ENCODE results near the gene BCL2L11.

The BCL2L11 gene

DNA sequence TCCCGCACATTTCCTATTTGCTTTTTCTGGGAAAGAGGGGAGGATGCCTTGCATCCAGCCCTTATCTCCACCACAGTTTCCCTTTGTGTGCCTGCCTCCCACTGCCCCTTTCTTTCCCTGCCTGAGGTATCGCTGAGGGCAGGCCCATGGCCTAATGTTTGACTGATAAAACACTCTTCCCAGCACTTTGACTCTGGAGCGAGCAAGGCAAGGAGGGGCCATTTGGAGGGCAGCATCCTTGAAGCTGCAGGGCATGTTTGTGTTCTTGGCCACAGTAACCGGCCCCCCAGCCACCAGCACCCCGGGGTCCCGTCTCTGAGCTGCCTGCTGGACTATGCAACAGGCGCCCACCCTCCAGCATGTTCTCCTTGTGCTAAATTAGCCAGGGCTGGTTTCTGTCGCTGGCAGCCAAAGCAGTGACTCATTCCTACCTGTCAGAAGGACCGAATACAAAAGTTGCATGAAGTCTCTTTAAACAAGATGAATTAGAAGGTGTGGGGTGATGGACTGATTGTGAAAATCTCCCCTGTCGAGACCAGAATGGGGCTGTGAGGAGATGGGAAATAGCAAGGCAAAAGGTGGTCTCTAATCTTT is 50.7 kb downstream of the BCL2L11 start:
- no peak for DNase-seq

DNA sequence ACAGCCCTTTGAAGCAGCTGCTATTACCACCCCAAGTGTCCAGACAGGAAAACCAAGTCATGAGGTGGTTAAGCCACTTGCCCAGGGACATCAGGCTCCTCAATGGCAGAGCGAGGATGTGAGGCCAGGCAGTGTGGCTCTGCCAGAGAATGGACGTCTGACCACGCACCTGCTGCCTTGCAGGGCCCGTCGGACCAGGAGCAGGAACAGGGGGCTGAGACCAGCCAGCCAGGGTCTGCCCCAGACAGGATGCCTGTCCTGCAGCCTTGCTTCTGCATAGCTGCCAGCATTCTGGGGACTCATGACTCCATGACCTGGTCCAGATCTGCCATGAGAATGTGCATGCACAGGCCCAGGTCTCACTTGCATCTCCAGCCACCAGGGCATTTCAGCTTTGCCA is 52.0 kb downstream of the BCL2L11 start:
- DNase-seq: no peak

DNA sequence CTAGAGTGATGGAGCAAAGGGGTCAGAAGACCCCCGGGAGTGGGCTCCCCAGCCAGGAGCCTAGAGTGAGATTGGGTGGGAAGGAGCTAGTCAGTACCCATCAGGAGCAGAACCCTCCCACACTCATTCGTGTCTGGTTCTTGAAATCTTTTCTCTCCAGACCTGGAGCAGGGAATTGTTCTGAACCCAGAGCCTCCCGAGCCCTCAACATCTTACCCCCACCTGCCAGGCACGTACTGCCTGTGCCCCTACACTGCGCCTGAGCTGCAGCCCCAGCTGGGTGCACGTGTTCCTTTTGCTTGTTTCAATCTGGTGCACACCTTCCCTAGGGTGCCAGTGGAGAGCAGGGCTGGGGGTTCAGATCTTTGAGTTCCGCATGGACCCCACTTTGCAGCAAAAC is 52.6 kb downstream of the BCL2L11 start:
- no peak for DNase-seq

DNA sequence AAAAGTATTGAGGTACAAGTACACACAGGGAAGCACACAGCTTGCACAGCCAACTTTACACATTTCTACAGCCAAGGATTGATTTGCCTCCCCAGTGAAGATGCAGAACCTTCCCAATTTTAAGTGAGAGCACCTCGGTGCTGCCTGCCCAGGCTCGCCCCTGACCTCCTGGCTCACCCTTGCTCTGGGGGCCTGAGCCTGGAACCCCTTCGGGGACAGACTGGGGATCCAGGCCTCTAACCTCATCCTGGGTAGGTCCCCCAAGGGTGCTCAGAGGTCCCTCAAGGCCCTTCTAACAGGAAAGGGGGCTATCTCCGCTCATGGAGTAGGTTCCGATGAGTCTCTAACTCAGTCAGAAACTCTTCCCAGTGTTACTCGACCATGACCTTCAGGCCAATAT is 53.1 kb downstream of the BCL2L11 start:
- no peak for DNase-seq

DNA sequence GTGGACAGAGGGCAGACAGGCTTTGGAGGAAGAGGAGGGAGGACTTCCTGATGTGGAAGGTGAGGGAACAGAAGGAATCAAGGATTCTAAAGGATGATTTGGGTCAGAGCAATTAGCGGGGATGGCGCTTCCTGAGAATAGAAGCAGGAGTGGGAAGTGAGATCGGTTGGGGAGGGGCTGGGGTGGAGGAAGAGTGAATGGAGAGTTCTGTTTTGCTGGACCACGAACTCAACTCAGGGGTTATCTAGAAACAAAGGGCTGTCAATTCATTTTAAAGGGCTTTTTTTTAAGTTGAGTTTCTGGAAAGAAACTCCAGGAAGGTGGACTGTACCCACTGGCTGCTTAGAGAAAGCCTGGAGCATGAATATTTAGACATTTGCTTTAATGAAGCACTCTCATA is 54.9 kb downstream of the BCL2L11 start:
- no peak for DNase-seq

DNA sequence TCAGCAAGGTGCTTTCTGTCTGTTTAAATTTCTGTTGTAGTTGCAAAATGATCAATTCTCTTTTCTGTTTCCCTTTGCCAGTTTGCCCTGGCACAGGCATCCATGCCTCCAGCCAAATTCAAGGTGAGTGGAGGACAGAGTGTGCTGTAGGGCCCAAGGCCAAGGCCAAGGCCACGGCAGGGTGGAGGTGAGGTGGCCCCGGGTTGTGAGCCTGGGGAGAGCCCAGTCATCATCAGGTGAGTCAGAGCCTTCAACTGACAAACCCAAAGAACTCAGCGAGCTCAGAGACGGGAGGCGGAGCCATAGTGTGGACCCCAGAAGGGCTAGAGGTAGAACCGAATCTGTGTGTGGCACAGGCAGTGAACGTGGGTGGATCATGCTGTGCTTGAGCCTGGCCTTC is 55.7 kb downstream of the BCL2L11 start:
- no peak for DNase-seq

DNA sequence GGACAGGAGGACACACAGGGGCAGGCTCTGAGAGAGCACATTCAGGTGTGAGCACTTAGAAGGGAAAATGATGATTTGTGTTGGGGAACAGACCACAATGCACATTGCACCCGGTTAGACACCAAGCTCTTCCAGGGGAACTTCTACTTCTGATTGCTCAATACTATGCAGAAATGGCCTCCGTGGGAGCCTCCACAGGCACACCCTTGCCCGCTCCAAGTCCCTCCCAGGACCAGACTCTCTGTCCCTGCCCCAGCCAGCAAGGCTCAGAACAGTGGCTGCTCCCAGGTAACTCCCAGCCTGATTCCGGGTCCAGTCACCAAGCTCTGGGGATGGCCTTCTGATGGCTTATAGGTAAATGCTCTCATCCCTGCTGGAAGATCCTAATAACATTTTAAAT is 56.2 kb downstream of the BCL2L11 start:
- no peak for DNase-seq

DNA sequence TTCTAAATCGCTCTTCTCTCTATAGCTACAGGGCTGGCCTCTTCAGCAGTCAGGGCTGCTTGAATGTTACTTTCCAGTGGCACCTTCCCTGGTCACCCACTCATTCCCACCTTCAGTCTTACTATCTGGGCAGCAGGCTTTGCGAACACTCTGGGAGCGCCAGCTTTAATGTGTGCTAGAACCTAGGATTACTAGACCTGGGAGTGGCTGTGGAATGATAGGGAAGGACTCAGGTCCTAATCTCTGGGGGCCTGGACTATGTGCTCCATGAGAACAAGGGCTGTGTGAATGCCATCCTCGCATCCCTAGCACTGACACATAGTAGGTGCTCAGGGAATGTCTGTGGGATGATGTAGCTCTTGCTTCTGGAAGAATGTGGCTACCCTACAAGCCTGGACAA is 57.6 kb downstream of the BCL2L11 start:
- DNase-seq: no peak

DNA sequence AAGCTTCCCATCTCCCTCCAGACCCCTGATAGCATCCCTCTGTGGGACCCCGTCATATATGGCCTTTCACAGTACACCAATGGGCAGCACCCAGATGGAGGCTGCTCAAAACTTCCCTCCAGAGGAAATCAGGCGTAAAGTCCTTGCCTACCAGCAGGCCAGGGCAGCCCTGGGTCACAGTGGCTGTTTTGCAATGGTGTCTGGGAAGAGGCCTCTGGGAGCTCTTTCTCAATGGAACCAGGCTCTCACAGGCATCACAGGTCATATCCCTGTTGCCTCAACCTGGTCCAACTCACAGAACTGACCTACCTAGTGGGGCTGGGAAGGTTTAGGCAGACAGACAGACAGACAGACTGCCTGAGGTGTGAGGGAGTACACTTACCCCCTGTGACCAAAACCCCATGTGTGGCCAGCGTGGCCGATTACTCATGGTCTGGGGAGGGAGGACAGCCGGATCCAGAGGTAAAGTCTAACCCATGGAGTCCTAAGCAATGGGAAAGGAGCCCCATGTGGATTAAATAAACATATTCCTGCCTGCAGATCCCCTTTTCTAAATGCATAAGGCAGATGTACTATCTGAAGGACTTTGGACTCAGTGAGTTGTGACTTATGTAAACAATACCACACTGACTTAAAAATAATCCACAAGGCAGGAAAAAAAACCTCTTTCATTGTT is 58.2 kb downstream of the BCL2L11 start:
- no peak for DNase-seq

DNA sequence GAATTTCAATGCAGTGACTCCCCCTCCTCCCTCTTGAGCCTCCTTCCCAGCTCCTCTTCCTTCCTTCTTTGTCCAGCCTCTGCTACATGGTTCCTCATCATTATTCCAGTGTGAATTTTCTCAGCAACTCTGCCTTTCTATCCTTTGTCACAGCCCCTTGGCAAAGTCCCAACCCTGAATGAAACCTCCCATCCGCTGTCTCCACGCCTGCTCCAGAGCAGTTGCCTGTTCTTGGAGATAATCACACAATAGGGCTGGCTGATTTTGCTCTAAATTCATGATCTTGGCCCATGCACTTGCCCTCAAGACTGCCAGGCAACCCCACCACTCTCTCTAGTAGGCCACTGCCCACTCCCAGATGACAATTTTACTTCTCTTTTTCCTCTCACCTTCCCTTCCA is 61.4 kb downstream of the BCL2L11 start:
- DNase-seq: peak; percentile 96

DNA sequence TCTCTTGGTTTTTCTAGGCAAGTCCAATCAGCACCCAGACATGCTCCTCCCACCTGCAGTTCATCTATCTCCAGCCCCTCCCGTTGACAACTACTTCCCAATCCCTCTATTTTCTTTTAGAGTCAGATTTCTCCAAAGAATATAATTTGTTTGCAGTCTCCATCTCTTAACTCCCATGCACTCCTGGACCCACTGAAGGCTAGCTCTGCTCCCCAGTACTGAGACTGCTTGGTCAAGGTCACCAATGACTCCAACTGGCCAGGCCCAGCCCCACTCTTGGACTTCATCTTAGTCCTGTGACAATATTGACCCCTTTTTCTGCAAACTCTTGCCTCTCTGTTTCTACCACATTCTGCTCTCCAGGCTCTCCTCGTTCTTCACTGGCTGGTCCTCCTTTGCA is 62.0 kb downstream of the BCL2L11 start:
- DNase-seq: peak; percentile 58

DNA sequence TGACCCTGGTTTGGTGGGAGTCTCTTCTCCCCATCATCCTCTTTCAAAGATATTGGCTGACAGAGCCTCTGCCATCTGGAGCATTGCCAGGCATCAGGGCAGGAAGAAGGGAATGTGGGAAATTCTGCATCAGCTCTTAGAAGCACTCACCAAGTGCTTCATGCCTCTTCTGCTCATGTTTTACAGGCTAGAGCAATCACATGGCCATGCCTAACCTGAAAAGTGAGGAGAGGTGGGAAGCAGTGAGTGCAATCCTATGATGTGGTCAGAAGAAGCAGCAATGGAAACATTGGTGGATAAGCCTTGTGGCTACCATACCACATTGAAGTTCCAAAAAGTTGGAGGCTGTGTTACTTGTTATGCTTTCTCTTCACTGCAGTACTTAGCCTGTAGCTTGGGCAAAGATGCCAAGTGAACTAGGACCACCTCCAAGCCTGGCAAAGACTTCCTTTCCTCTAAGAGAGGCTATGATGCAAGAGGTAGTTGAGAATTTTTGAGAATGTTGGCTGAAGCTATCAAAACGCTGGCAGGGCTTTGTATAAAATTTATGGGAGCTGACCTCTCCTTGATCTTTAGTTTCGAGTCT is 64.1 kb downstream of the BCL2L11 start:
- peak; percentile 27 for DNase-seq

DNA sequence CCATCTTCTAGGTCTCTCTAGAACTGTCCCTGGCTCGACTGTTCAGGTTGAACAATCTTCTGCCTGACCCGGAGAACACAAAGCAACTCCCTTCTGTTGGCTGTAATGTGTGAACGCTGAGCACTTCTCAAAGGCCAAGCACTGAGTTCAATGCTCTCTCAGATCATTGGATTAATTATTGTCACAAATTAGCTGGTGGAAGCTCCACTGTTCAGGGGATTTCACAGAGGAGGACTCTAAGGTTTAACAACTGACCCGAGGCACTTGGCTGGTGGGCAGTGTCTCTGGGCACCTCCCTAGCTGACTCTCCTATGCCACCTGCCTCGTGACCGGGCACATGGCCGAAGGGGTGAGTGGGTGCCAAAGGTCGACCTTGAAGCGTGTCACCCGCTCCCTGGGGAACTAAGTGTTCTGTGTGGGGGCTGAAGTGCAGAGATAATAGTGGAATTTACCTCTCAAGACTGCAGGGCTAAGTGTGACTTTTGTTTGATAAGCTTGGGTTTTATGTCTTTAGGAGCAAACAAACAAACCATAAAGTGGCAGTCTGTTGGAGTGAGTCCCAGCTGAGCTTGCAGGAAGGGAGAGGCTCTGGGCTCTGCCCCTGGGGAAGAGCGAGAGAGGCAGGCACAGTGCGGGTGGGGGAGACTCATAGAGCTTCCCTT is 64.8 kb downstream of the BCL2L11 start:
- peak; percentile 90 for DNase-seq

DNA sequence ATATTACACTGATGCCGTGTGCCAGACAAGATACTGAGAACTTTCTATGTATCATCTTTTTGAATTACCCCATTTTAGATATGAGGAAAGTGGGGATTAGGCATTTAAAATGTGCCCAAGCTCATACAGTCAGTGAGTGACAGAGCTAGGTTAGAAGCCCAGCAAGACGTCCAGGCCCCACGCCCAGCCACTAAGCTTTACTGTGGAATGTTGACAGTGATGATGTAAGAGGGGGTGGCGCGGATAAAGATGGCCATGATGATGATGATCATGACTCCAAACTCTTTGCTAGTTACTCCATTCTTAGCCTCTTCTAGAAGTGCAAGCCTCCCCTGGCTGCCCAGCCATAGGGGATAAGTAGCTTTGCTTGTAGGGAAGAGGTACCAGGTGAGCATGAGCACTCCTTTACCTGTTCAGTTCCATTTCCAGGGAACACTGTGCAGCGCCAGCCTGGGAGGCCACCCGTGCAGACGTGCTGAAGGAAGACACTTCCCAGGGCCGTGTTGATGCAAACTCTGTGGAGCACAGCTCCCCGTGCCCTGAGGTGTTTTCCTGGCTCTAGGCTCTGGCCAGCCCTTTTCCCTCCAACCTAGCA is 65.5 kb downstream of the BCL2L11 start:
- no peak for DNase-seq

DNA sequence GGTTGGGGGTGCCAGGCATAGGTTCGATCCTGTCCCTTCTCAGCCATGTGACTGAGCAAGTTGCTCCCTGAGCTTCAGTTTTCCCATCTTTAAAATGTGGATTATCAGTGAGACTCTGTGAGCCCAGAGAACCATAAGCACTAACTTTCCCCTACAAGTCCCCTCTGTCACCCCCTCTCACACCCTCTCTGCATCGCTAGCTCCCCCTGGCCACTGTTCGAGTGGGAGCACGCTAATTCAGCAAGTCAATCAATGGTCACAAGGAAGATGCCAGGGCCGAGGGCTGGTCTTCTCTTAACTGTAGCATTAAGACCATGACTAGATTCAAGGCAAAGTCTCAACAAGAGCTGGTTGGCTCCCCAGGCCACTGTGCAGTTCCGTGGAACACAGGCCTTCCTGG is 66.2 kb downstream of the BCL2L11 start:
- DNase-seq: no peak

DNA sequence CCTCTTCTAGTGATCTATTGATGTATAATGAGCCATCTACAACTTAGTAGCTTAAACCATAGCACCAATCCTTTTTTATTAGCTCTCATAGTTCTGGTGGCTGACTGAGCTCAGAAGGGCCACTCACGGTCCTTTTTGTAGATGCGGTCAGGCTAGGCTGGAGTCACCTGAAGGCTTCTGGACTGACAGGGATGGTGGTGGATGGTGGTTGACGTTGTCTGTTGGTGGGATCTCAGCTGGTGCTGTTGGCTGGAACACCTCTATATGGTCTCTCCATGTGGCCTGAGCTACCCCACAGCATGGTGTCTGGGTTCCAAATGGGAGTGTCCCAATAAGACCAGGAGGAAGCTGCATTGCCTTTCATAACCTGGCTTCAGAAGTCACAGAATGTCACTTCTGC is 68.0 kb downstream of the BCL2L11 start:
- DNase-seq: no peak

DNA sequence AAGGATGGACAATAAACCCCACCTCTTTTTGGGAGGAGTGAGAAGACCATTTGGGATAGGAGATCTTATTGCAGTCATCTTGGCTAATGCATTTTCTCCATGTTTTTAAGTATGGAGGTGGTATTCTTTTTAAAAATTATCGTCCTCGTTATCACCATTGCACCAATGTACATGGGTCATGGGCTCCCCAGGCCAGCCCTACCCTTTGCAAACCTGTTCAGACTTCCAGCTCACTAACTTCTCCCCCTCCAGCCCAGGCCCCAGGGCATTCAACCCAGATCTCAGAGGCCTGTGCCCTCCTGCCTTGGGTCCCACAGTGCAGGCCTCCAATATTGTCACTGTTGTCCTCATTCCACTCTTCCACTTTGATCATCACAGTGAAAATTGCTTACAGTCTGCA is 68.4 kb downstream of the BCL2L11 start:
- DNase-seq: no peak

DNA sequence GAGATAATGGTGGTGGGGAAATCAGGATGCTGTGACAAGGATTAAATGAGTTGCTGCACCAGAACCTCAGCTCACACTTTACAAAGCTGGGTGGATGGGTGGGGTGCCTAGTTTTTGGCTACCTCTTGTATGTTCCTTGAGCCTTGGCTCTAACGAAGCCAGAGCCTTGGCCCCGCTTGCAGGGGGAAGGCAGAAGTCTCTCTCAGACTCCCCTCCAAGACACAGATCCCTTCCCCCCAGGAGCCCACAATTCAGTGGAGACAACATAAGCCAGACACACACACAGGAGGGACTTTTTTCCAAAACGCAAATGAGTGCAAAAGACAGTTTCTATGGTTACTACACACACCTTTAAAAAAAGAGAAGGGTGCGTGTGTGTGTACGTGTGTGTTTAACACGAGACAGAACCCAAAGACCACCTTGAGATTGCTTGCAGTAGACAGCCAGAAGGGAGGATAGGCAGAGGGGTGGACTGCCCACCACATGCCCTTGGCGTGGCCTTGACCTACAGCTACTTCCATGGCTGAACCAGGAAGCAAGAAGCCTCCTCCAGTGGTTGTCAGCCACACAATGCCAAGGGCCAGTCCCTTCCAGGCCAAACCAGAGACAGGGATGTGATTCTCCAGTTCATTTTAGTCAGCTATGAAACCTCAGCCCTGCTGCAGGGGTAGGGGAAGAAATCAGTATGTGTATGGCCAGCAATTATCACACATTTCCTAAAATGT is 70.3 kb downstream of the BCL2L11 start:
- DNase-seq: no peak

DNA sequence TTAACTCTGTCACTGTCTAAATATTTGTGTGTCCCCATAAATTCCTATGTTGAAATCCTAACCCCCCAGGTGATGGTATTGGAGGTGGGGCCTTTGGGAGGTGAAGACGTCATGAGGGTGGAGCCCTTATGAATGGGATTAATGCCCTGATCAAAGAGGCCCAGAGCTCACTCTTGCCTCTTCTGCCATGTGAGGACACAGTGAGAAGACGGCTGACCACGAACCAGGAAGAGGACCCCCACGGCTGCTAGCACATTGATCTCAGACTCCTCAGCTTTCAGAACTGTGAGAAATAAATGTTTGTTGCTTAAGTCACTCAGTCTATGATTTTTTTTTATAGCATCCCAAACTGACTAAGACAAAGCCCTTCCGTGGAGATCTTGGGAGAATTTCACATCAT is 71.2 kb downstream of the BCL2L11 start:
- DNase-seq: no peak

DNA sequence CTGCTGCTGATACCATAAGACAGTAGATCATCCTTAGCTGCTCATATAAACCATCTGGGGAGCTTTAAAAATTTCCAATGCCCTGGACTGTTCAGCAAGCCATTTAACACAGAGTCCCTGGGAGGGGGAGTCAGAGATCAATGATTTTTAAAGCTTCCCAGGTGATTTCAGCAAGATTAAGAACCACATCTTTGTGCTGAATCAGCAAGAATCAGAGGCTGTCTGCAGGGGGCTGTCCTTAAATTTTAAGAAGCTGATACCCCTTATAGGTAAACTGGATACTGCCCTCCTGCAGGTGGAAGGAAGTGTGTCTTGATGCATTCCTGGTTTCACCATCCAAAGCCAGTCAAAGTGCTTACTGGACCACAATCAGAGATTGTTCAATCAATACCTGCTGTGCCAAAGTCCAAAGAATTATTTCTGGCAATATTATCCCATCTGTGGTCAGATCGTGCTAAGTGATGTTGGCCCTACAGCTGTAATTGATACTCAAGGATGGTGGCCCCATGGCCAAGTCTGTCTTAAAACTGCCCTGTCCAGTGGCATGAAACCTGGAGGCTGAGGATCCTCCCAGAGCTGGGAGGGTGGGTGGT is 72.2 kb downstream of the BCL2L11 start:
- no peak for DNase-seq

DNA sequence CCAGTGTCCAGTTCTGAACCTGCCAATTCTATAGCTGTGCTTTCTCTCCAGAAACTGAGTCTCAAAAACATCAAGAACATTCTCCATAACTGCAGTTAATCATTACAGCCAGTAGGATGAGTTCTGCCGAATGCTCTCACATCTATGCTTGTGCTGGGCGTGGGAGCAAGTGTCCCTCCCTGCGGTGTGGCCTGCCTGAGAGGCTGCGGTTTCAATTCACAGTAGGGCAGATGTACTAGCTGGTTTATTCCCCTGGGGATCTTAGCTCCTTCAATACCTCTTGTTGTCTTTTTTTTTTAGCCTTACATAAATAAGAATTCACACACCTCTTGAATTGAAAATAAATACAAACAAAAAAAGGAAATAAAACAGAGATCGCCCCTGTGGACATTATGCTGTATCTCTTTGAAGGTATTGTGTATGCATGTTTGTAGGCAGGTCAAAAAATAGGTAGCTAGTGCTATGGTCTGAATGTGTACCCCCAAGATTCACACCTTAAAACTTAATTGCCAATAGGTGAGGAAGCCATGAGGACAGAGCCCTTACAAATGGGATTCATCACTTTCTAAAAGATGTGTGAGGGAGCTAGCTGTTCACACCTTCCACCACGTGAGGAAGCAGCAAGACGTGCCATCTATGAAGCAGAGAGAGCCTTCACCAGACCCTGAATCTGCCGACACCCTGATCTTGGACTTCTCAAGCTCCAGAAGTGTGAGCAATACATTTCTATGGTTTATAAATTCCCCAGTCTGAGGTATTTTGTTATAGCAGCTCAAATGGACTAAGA is 74.3 kb downstream of the BCL2L11 start:
- peak; percentile 38 for DNase-seq

DNA sequence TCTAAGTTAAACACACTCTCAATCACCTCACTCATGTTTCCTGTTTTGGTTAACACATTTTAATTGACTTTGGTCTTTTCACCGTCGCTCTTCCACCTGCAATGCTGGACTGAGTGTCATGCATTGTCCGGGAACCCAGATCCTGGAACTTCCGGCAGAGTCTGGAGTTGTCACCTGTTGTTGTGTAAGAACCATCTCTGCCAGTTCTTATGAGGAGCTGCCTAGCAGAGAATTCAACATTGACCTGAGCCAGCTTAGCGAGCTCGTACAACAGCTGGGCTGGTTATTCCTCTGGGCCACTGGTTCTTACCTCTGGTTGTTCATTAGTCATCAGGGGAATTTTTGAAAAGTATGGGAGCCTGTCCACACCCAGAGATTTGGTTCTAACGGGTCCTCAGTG is 75.7 kb downstream of the BCL2L11 start:
- DNase-seq: no peak
